Stimulated activated memory B cell treated with anti-CD40 and anti-IgM and Interleukin-4, amounts not matched to agents 10 μg/mL and 1 μg/mL and 100 μg/mL, for 72 hours (primary cell): ENCODE results near the gene TOMT.

Experiments
- ATAC-seq: fragments of 150-1000 bp; cut with Tn5 transposase; 2 replicates; pipeline ENCODE4 v1.10.0; 2021
- H3K27ac Mint-ChIP-seq: one replicate; pipeline ENCODE4 v1.8.0; 2022; ENCODE audit warnings: mild to moderate bottlenecking, mixed read lengths
- H3K27me3 Mint-ChIP-seq: one replicate; pipeline ENCODE4 v1.8.0; 2022; ENCODE audit warnings: mixed read lengths
- H3K36me3 Mint-ChIP-seq: one replicate; pipeline ENCODE4 v1.8.0; 2022; ENCODE audit warnings: mixed read lengths
- H3K4me1 Mint-ChIP-seq: one replicate; pipeline ENCODE4 v1.8.0; 2022; ENCODE audit warnings: mixed read lengths
- H3K4me3 Mint-ChIP-seq: one replicate; pipeline ENCODE4 v1.8.0; 2022; ENCODE audit warnings: mild to moderate bottlenecking, moderate library complexity, mixed read lengths
- H3K9me3 Mint-ChIP-seq: one replicate; pipeline ENCODE4 v1.8.0; 2022; ENCODE audit warnings: mixed read lengths

TOMT gene

DNA sequence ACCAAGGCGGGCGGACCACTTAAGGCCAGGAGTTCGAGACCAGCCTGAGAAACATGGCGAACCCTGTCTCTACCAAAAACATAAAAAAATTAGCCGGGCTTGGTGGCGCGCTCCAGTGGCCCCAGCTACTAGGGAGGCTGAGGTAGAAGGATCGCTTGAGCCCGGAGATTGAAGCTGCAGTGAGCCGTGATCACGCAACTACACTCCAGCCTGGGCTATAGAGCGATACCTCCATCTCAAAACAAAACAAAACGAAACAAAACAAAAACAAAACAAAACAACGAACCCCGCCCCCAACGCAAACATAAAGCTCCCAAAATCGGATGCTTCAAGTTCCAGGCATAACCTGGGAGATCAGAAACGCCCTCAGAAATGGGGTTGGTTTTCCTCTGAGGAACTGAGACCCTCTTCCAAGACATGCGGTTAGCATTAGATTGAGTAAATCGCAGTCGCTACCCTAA, 24.5 kb upstream of the TOMT start:
- Mint-ChIP-seq H3K9me3 (no peaks in the 10 kb centered on the region), H3K36me3 (peaks cover 10% of the 10 kb centered on the region), H3K27ac (peak overlapping the region; percentile 94), H3K4me1 (peaks cover 53% of the 10 kb centered on the region), H3K4me3 (peak overlapping the region; percentile 99), H3K27me3 (no peaks in the 10 kb centered on the region)
- no peak for ATAC-seq

DNA sequence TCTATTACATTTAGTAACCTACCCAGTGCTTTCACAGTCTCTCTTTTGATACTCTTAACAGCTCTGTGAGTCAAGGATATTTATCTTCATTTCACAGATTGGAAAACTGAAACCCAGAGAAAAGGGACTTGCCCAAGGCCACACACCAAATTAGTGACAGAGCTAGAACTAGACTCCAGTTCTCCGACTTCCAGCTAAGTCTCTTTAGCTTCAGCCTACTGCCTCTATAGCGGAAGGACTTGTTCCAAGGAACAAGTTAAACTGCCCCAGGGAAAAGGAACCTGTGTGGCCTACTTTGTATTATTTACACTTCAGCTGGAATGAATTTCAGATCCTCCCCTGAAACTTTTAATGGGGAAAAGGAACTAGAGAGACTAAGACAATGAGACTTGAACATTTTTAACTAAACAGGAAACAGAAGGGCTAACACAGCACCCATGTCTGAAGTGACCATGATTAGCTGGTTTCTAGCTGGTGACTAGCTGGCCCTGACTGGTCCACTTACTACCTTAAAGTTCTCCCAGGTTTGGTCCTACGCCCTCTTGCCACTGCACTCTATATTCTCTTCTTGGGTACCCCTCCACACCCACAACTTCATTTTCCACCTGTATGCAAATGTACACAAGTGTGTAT, 23.8 kb upstream of the TOMT start:
- Mint-ChIP-seq H3K4me3 (peak overlapping the region; percentile 99), H3K36me3 (peaks cover 8% of the 10 kb centered on the region), H3K27ac (peak overlapping the region; percentile 94), H3K27me3 (no peaks in the 10 kb centered on the region), H3K9me3 (no peaks in the 10 kb centered on the region), H3K4me1 (peaks cover 49% of the 10 kb centered on the region)
- ATAC-seq, result no peak

DNA sequence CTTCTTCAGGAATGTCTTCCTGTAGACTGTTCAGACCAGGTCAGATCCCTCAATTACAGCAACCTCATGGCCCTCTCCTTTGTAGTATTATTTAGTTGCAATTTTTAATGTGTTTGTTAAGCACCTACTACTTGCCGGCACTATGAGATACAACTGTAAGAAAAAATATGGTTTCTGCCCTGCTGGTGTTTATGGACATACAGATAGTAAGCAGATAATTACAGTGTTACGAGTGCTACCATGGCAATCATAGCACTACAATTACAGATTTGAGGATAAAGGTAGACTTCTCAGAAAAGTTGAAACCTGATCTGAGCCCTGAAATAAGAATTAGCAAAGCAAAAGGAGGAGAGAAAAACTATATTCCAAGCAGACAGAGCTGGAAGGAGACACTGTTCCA, 22.3 kb upstream of the TOMT start:
- H3K4me1 Mint-ChIP-seq, result peaks cover 42% of the 10 kb centered on the region
- H3K27ac Mint-ChIP-seq, result no peak overlapping the region
- no peaks in the 10 kb centered on the region for H3K9me3 Mint-ChIP-seq
- H3K27me3 Mint-ChIP-seq, result no peaks in the 10 kb centered on the region
- H3K36me3 Mint-ChIP-seq, result peaks cover 9% of the 10 kb centered on the region
- H3K4me3 Mint-ChIP-seq, result no peak overlapping the region
- no peak for ATAC-seq

DNA sequence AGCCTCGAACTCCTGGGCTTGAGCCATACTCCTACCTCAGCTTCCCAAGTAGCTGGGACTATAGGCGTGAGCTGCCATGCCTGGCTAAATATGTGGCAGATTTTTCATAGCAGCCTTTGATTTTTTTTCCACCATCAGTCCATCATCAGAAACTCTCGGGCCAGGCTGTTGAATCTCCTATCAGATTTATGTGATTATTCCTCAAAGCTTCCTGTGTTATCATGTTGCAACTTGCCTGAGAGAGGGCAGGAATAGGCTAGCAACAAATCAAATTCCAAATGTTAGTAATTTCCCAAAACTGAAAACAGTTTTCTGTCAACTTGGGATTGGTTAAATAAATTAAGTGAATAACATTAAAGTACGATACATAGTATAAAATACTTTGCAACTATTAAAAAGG, 21.6 kb upstream of the TOMT start:
- peaks cover 10% of the 10 kb centered on the region for H3K36me3 Mint-ChIP-seq
- H3K9me3 Mint-ChIP-seq, result no peaks in the 10 kb centered on the region
- no peak overlapping the region for H3K4me3 Mint-ChIP-seq
- H3K27me3 Mint-ChIP-seq, result no peaks in the 10 kb centered on the region
- ATAC-seq, result no peak
- no peak overlapping the region for H3K27ac Mint-ChIP-seq
- H3K4me1 Mint-ChIP-seq, result peaks cover 36% of the 10 kb centered on the region

DNA sequence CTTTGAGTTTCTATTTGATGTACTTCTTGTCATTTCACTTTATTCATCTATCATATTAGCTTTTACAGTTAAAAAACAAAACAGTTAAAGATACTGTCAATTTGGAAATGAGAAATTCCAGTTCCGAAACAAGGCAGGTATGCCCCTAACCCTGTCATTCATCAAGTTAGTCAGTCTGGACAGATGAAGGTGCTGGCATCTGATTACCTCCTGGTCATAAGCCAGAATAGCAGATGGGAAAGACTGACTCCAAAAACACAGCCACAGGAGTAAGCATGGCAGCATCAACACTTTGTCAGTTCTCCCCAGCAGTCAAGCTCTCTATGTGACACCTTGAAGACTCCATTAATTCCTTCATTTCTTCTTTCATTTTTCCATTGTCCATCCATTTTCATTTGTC, 20.8 kb upstream of the TOMT start:
- Mint-ChIP-seq H3K4me3 (no peak overlapping the region), H3K4me1 (peaks cover 28% of the 10 kb centered on the region), H3K36me3 (peaks cover 10% of the 10 kb centered on the region), H3K27ac (no peak overlapping the region), H3K27me3 (no peaks in the 10 kb centered on the region), H3K9me3 (no peaks in the 10 kb centered on the region)
- ATAC-seq, result no peak

DNA sequence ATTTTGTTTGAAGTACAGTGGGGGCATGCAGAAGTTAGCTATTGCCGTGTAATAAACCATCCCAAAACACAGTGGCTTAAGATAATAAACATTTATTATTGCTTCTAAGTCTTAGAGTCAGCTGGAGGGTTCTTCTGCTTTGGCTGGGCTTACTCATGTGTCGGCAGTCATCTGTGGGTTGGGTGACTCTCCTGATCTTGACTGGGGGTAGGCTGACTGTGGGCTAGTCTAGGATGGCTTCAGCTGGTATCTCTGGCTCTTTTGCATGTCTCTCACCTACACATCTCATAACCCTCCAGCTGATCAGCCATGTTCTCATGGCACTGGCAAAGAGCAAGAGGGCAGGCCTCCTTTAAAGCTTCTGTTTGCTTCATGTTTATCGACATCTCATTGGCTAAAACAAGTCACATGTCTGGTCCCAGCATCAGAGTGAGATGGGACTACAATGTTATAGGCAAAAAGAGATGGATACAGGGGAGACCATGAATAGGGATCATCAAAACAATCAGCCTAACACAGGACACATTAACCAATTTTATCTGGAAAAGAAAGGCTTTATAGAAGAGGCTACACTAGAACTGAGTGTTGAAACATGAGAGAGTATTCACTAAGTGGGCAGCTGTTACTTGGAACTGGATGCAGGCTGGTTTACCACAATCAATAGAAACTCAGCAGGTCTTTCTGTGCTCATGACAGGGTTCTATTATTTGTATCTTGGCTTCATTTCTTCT, 19.9 kb upstream of the TOMT start:
- Mint-ChIP-seq H3K4me1 (peaks cover 20% of the 10 kb centered on the region), H3K9me3 (no peaks in the 10 kb centered on the region), H3K27me3 (no peaks in the 10 kb centered on the region), H3K4me3 (no peak overlapping the region), H3K27ac (no peak overlapping the region), H3K36me3 (peaks cover 10% of the 10 kb centered on the region)
- no peak for ATAC-seq

DNA sequence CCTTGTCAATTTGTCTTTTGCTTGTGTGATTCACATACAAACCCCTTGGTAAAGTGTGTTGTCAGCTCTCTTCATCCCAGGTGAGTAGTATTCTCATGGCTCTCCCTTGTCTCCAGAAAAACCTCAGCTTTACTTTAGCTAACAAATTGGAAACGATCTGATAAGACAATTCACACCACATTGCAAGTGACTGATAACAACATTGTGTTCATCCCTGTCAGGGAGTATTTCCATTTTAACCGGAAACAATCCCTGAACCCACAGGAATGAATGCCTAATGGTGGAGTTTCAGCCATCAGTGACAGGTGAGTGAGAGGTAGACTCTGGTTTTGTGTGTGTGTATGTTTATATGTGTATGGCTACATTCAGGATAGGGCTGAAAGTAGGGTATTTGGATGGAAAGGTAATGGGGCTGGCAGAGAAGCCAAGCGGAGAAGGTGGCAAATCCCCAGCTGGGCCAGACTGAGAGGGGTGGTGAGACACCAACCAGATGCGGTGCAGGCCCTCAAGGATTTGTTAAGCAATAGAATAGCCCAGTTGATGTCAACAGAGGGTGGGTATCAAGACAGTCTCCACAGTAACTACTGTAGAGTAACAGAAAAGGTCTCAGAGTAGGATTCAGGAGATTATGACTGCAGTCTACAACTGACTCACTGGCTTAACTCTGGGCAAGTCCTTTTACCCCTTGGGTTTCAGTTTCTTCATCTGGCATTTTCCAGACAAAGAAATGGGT, 17.5 kb upstream of the TOMT start:
- Mint-ChIP-seq H3K36me3 (peaks cover 10% of the 10 kb centered on the region), H3K9me3 (no peaks in the 10 kb centered on the region), H3K4me1 (peaks cover 19% of the 10 kb centered on the region), H3K27ac (peak overlapping the region; percentile 1), H3K4me3 (no peak overlapping the region), H3K27me3 (no peaks in the 10 kb centered on the region)
- no peak for ATAC-seq

DNA sequence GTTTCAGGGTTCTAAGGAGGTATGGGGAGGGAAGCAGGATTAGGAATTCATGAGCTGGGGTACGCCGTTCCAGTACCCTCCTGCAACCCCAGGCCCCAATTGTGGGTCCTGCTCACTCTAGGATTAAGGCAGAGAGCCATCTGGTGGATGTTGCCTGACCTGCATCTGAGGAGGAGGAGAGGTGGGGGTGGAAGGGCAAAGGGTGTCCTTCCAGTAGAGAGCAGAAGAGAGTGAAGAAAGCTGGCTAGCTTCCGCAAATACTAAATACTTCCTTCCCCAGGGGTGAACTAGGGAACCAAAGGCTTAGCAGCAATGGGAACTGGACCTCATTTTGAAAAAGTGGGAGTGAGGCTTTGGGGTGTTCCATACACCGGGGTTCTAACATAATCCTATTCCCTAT, 14.4 kb upstream of the TOMT start:
- Mint-ChIP-seq H3K4me3 (no peak overlapping the region), H3K36me3 (peaks cover 6% of the 10 kb centered on the region), H3K27me3 (no peaks in the 10 kb centered on the region), H3K27ac (peak overlapping the region; percentile 60), H3K9me3 (no peaks in the 10 kb centered on the region), H3K4me1 (peaks cover 19% of the 10 kb centered on the region)
- ATAC-seq, result peak; percentile 89

DNA sequence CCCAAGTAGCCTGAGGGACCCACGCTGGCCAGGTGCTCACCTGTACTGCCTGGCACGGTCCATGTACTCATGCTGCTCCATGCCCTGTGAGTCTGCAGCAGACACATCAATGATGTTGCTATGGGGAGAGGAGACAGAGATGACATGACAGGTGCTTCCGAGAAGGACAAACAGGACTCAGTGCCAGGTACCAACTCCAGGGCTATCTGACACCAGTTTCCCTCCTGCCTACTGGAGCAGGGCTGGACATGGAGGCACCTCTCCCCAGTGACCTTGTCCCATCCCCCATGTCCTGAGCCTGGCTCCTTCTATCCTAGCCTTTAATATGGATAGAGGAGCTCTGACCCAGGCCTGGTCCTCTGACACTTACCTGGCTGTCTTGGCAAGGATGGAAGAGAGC, 7.0 kb upstream of the TOMT start:
- H3K27ac Mint-ChIP-seq, result no peak overlapping the region
- H3K27me3 Mint-ChIP-seq, result no peaks in the 10 kb centered on the region
- H3K36me3 Mint-ChIP-seq, result peaks cover 26% of the 10 kb centered on the region
- H3K4me1 Mint-ChIP-seq, result peaks cover 46% of the 10 kb centered on the region
- H3K4me3 Mint-ChIP-seq, result no peak overlapping the region
- no peak for ATAC-seq
- no peaks in the 10 kb centered on the region for H3K9me3 Mint-ChIP-seq

DNA sequence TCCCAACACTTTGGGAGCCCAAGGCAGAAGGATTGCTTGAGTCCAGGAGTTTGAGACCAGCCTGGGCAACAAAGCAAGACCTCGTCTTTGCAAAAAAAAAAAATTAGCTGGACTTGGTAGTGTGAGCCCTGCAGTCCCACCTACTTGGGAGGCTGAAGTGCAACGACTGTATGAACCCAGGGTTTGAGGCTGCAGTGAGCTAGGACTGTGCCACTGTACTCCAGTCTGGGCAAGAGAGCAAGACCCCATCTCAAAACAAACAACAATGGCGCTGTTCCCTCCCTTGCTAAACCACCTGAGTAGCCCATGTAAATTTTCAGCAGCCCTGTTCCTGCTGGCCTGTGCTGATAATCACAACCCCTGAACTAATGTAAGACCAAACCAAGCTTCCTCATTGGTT, 5.7 kb upstream of the TOMT start:
- Mint-ChIP-seq H3K4me3 (no peak overlapping the region), H3K27me3 (no peaks in the 10 kb centered on the region), H3K36me3 (peaks cover 34% of the 10 kb centered on the region), H3K4me1 (peaks cover 54% of the 10 kb centered on the region), H3K27ac (peak overlapping the region; percentile 96), H3K9me3 (peaks cover 4% of the 10 kb centered on the region)
- no peak for ATAC-seq

DNA sequence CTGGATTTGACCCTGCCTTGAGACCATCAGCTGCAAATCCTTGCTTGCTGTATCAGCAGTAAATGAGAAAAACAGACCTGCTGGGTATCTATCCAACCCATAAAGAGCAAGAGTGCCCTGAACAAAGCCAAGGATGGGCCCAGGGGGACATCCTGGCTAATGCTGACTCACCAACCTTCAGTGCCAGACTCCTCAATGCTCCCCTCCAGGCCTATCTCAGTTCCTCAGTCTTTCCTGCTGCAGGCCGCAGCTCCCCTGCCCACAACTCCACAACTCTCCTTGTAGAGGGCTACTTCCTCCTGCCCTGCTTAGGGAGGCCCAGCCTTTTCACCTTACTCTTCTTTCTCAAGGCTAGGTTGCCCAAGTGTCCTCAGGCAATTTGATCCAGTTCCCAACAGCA, 5.3 kb upstream of the TOMT start:
- Mint-ChIP-seq H3K4me3 (no peak overlapping the region), H3K9me3 (peaks cover 4% of the 10 kb centered on the region), H3K36me3 (peaks cover 38% of the 10 kb centered on the region), H3K4me1 (peaks cover 54% of the 10 kb centered on the region), H3K27ac (peak overlapping the region; percentile 96), H3K27me3 (no peaks in the 10 kb centered on the region)
- ATAC-seq, result no peak

DNA sequence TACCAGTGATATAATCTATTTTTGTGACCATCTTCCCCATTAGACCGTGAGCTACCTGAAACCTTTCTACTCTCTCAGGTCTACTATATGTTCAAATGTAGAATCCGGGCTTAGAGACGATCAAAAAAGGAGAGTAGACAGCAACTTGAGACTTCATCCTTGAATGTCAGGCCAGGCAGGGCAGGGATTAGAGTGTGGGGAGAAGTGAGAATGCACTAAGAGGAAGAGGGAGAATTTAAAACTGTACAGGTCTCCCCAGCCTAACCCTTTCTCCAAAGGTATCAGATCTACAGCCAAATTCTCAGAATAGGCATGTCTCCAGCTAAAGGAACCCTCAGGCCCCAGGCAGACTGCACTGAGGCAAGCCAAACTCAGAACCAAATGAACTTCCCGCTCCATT, 3.6 kb upstream of the TOMT start:
- H3K36me3 Mint-ChIP-seq, result peaks cover 37% of the 10 kb centered on the region
- peak overlapping the region; percentile 96 for H3K27ac Mint-ChIP-seq

DNA sequence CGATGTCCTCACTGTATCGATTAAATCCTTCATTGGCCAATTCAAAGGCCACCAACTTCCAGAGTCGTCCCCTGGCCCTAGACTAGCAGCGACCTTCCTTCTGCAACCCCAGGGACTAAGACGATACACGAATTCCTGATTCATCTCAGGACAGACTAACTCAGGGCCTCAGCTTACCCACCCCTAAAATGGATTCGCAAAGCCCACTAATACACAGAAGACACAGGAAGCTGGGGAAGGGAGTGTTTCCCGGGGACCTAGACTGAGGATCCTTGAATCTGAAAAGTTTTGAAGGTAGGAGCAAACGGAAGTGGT, 3.1 kb upstream of the TOMT start:
- no peak for ATAC-seq
- Mint-ChIP-seq H3K4me3 (peak overlapping the region; percentile 95), H3K27me3 (no peaks in the 10 kb centered on the region), H3K4me1 (peaks cover 52% of the 10 kb centered on the region), H3K27ac (peak overlapping the region; percentile 96), H3K36me3 (peaks cover 37% of the 10 kb centered on the region), H3K9me3 (peaks cover 4% of the 10 kb centered on the region)

More for the DNA sequence above, 3.6 kb upstream of the TOMT start:
- no peak for ATAC-seq
- Mint-ChIP-seq H3K4me3 (peak overlapping the region; percentile 95), H3K4me1 (peaks cover 54% of the 10 kb centered on the region), H3K9me3 (peaks cover 4% of the 10 kb centered on the region), H3K27me3 (no peaks in the 10 kb centered on the region)

DNA sequence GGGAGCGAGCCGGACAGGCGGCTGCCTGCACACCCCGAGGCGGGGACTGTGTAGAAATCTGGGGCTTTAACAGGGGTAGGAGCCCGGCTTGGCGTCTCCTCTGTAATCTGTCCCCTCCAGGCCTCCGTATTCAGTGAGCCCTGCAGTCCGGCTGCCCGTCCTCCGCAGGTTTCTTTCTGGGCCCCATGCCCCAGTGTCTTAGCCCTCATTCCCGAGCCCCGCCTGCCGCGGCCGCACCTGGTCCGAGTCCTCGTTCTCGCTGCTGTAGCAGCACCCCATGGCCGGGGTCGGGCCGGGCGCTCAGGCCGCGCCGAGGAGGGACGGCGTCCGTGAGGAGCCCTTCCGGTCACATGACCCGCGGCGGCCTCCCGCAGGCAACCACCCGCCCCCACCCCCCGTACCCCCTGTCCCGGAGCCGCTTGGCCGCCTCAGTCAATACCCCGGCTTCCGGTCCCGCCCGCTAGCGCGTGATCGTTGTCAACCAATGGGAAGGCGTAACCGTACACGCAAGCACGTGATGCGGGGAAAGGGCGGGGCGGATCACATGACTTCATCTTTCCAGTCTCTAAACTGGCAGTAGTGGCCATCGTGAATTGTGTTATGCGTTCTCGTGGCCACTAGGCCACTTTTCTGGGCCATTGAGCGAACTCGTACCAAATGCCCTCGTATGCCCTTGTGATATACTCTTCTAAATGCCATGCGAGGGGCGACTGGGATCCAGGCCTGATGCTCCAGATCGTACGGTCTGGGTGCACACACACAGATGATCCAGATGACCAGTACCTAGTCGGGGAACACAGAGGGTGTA, 2.6 kb upstream of the TOMT start, which contains the start of gene LAMTOR1:
Gene LAMTOR1 (minus strand): TSS at position 352 of the 808 bp plus-strand sequence. CDS start 73 bp downstream, at position 279.
- no peaks in the 10 kb centered on the region for H3K27me3 Mint-ChIP-seq
- H3K9me3 Mint-ChIP-seq, result peaks cover 4% of the 10 kb centered on the region
- ATAC-seq, result peak; percentile 98
- peaks cover 47% of the 10 kb centered on the region for H3K4me1 Mint-ChIP-seq
- peaks cover 35% of the 10 kb centered on the region for H3K36me3 Mint-ChIP-seq
- peak within 1 kb of the TSS; percentile 96 for H3K27ac Mint-ChIP-seq
- H3K4me3 Mint-ChIP-seq, result peak within 1 kb of the TSS; percentile 95

DNA sequence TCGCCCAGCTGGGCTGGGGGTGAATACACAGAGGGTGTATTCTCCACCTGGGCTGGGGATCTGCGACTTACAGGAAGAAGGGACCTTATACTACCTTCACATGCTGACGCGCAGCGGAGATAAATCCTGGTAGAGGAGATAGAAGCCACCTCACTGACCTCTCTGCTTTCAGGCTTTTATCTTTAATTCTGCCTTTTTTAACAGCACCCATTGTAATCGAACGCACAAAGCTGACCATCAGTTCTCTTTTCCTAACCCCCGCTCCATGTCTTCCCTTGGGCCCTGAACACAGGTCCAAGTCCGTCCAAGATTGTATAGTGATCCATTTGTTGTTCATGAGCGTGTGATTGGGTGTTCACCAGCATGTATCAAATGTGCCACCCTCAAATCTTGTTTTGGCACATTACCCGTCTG, 2.0 kb upstream of the TOMT start:
- Mint-ChIP-seq H3K27me3 (no peaks in the 10 kb centered on the region), H3K36me3 (peaks cover 33% of the 10 kb centered on the region), H3K9me3 (peaks cover 4% of the 10 kb centered on the region), H3K4me3 (peak overlapping the region; percentile 95), H3K4me1 (peaks cover 47% of the 10 kb centered on the region), H3K27ac (peak overlapping the region; percentile 96)
- ATAC-seq, result no peak
